ENCODE results near the gene DRD4.

The DRD4 gene

DNA sequence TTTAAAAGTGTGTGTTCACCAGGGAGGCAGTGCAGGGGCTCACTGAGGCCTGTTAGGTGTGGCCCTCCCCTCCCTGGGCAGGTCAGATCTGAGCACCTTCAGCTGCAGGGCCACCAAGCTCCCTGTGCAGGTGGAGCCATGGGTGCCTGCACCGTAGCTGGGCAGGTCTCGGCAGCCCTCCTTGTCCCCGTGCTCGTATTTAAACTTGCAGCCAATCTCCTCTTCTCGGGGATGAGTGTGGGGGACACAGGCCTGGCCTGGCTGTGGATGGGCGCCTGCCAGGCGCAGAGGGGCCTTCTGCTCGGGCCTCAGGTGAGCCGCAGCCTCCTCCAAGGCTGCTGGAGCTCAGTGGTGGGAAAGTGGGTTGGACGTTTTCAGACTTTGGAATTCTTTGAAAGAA is 41.7 kb upstream of the DRD4 start:
- Histone ChIP-seq H3K9me3 (ENCODE audit: low read depth, low read length) (no peaks in the 10 kb centered on the region), H3K27ac (no peak overlapping the region), H3K4me3 (no peak overlapping the region), H3K9ac (ENCODE audit: insufficient read length) (no peak overlapping the region), H3K36me3 (ENCODE audit: insufficient read depth, low read length) (peaks cover 76% of the 10 kb centered on the region)
- DNase-seq (ENCODE audit: low read depth, low spot score): no peak
- TF ChIP-seq EZH2 (IDR thresholded peaks at IDR 0.05) (no peak), POLR2AphosphoS5 (IDR thresholded peaks at IDR 0.05; ENCODE audit: borderline replicate concordance, low read depth, low read length) (no peak), FOXP2 (optimal IDR thresholded peaks at IDR 0.05; ENCODE audit: control extremely low read depth, extremely low read length, insufficient read depth) (no peak)

DNA sequence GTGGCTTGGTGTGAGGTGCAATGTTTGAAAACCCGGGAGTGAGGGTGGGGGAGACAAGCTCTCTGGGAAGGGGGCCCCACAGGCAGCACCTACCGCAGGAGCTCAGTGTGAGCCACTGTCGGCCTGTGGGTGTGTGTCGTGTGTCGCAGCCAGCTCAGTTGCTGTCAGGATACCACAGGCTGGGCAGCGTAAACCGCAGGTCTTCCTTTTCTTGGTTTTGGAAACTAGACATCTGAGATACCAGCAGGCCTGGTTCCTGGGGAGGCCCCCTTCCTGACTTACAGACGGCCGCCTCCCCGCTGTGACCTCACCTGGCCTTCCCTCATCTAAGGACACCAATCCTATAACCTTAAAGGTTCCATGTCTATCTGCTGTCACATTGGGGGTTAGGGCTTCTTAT is 40.7 kb upstream of the DRD4 start:
- H3K27ac ChIP-seq: no peak overlapping the region
- H3K9ac ChIP-seq (ENCODE audit: insufficient read length): no peak overlapping the region
- no peak overlapping the region for H3K4me3 ChIP-seq
- TF ChIP-seq POLR2AphosphoS5 (IDR thresholded peaks at IDR 0.05; ENCODE audit: borderline replicate concordance, low read depth, low read length) (no peak), EZH2 (IDR thresholded peaks at IDR 0.05) (no peak), FOXP2 (optimal IDR thresholded peaks at IDR 0.05; ENCODE audit: control extremely low read depth, extremely low read length, insufficient read depth) (no peak)
- DNase-seq (ENCODE audit: low read depth, low spot score): no peak
- no peaks in the 10 kb centered on the region for H3K9me3 ChIP-seq (ENCODE audit: low read depth, low read length)
- peaks cover 71% of the 10 kb centered on the region for H3K36me3 ChIP-seq (ENCODE audit: insufficient read depth, low read length)

DNA sequence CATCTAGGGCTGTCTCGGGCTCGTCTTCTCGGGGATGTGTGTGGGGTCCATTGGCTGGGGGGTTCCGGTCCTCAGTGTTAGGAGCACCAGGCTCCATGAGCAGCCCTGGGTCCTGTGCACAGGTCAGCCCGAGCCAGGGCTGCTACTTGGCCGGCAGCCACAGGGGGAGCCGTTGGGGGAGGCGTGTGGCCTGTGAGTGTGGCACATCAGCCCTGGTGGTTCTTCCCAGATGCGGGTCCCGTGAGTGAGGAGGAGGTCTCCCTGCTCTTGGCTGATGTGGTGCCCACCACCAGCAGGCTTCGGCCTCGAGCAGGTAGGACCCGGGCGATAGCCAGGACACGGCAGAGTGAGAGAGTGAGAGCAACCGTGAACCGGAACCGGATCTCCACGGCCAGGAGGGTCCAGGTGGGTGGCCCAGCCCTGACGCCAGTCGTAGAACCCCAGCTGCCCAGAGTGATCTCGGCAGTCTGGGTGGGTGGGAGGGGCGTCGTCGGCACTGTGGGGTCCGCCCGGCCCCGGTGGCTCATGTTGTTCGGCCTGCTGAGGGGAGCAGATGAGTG is 39.8 kb upstream of the DRD4 start:
- H3K9me3 ChIP-seq (ENCODE audit: low read depth, low read length): no peaks in the 10 kb centered on the region
- H3K9ac ChIP-seq (ENCODE audit: insufficient read length): no peak overlapping the region
- DNase-seq (ENCODE audit: low read depth, low spot score): no peak
- TF ChIP-seq EZH2 (IDR thresholded peaks at IDR 0.05) (no peak), POLR2AphosphoS5 (IDR thresholded peaks at IDR 0.05; ENCODE audit: borderline replicate concordance, low read depth, low read length) (no peak), FOXP2 (optimal IDR thresholded peaks at IDR 0.05; ENCODE audit: control extremely low read depth, extremely low read length, insufficient read depth) (no peak)
- H3K36me3 ChIP-seq (ENCODE audit: insufficient read depth, low read length): peaks cover 76% of the 10 kb centered on the region
- no peak overlapping the region for H3K4me3 ChIP-seq
- no peak overlapping the region for H3K27ac ChIP-seq

DNA sequence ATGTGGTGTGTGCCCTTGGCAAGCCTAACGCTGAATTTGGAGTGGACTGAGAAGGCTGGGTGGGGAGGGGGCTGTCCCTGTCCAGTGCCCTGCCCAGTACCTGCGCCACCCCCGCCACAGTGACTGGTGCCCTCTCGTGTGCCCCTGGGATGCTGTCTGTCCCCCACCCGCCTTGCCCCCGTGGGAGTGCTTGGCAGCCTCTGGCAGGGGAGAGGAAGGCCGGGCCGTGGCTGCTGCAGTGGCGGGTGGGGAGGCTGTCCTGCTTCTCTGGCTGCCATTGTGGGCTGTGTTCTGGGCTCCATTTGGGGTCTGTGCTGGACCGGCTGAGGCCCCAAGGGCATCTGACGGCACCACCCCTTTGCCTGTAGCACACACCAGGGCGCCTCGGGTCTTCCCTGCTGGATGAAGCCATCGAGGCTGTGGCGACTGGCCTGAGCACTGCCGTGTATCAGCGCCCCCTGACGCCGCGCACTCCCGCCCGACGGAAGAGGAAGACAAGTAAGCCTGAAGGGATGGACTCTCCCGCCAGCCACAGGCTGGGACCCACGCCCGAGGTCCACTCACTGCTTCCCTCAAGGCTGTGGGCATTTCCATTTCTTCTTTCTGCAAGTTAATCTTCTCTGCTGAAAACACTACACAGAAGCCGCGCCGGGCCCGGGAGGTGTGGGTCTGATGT is 38.9 kb upstream of the DRD4 start:
- no peak overlapping the region for H3K9ac ChIP-seq (ENCODE audit: insufficient read length)
- DNase-seq (ENCODE audit: low read depth, low spot score): no peak
- H3K4me3 ChIP-seq: no peak overlapping the region
- H3K9me3 ChIP-seq (ENCODE audit: low read depth, low read length): no peaks in the 10 kb centered on the region
- H3K27ac ChIP-seq: no peak overlapping the region
- peaks cover 72% of the 10 kb centered on the region for H3K36me3 ChIP-seq (ENCODE audit: insufficient read depth, low read length)
- TF ChIP-seq POLR2AphosphoS5 (IDR thresholded peaks at IDR 0.05; ENCODE audit: borderline replicate concordance, low read depth, low read length) (no peak), EZH2 (IDR thresholded peaks at IDR 0.05) (no peak), FOXP2 (optimal IDR thresholded peaks at IDR 0.05; ENCODE audit: control extremely low read depth, extremely low read length, insufficient read depth) (no peak)

DNA sequence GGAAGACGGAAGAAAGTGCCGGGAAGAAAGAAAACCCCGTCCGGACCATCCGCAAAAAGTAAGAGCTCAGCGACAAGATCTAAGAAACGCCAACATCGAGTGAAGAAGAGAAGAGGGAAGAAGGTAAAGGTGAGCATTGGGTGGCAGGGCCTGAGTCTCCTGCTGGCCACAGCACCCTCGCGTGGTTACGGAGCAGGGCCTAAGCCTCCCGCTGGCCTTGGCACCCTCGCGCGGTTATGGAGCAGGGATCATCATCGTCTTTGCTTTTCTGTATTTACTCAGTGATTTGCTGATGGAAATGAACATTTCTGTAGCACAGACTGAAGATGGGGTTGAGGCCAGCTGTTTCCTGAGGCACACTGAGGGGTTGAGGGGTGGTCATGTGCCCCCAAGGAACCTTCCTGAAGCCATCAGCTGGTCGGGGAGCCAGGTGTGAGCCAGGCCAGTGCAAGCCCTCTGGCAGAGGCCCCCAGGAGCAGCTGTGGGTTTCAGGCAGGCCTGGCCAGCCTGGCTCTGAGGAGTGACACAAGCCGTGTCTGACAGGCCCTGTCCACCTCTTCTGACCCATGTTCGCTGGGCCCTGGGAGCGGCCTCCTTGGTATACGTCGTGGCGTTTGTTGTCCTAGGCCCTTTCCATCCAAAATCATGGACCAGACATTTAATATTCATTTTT is 35.4 kb upstream of the DRD4 start:
- TF ChIP-seq POLR2AphosphoS5 (IDR thresholded peaks at IDR 0.05; ENCODE audit: borderline replicate concordance, low read depth, low read length) (no peak), FOXP2 (optimal IDR thresholded peaks at IDR 0.05; ENCODE audit: control extremely low read depth, extremely low read length, insufficient read depth) (no peak), EZH2 (IDR thresholded peaks at IDR 0.05) (no peak)
- Histone ChIP-seq H3K4me3 (no peak overlapping the region), H3K9ac (ENCODE audit: insufficient read length) (no peak overlapping the region), H3K9me3 (ENCODE audit: low read depth, low read length) (no peaks in the 10 kb centered on the region), H3K27ac (no peak overlapping the region), H3K36me3 (ENCODE audit: insufficient read depth, low read length) (peaks cover 74% of the 10 kb centered on the region)
- no peak for DNase-seq (ENCODE audit: low read depth, low spot score)

DNA sequence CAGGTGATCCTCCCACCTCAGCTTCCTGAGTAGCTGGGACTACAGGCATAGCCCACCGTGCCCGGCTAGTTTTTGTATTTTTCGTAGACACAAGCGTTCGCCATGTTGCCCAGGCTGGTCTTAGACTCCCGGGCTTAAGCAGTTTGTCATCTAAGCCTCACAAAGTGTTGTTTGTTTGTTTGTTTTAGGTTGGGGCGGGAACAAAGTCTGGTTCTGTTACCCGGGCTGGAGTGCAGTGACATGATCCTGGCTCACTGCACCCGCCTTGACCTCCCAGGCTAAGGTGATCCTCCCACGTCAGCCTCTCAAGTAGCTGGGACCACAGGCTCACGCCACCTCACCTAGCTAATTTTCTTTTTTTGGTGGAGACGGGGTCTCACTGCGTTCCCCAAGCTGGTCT is 33.9 kb upstream of the DRD4 start:
- Histone ChIP-seq H3K4me3 (no peak overlapping the region), H3K9me3 (ENCODE audit: low read depth, low read length) (no peaks in the 10 kb centered on the region), H3K36me3 (ENCODE audit: insufficient read depth, low read length) (peaks cover 78% of the 10 kb centered on the region), H3K27ac (no peak overlapping the region), H3K9ac (ENCODE audit: insufficient read length) (no peak overlapping the region)
- TF ChIP-seq POLR2AphosphoS5 (IDR thresholded peaks at IDR 0.05; ENCODE audit: borderline replicate concordance, low read depth, low read length): no peak
- TF ChIP-seq FOXP2 (optimal IDR thresholded peaks at IDR 0.05; ENCODE audit: control extremely low read depth, extremely low read length, insufficient read depth): no peak
- no peak for TF ChIP-seq EZH2 (IDR thresholded peaks at IDR 0.05)
- no peak for DNase-seq (ENCODE audit: low read depth, low spot score)

DNA sequence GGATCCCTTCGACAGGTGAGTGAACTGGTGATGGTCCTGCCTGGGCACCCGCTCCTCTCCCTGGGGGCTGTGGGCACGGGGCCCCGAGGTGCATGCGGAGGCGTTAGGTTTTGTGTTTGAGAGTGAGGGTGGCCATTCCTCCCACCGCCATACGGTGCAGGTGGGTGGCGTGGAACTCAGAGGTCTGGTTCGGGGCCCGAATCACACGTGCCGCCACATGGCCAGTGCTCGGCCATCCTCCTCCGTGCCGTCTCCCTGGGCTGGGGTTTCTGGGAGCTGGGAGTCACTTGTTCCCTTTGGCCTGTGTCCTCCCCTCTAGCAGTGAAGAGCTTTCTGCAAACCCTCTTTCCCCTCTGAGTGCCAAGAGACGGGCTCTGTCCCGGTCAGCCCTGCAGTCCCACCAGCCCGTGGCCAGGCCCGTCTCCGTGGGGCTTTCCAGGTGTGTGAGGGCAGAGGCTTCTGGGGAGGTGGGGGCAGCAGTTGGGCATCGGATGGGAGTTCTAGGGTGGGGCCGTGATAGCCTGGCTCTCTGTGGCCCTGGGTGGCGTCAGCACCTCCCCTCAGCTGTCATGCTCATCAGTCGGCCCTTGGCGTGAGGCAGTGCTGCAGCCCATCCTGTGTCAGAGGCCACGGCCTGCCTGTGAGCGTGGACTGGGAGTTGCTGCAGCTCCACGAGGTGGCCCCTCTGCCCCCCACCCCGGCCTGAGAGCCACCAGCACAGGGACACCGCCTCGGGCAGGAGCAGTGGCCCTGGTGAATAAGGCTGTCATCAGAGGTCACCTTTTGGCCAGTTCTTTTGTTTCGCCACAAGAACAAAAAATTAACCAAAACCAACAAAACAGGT is 31.6 kb upstream of the DRD4 start:
- Histone ChIP-seq H3K9me3 (ENCODE audit: low read depth, low read length) (no peaks in the 10 kb centered on the region), H3K27ac (no peak overlapping the region), H3K36me3 (ENCODE audit: insufficient read depth, low read length) (peaks cover 84% of the 10 kb centered on the region), H3K9ac (ENCODE audit: insufficient read length) (no peak overlapping the region), H3K4me3 (no peak overlapping the region)
- TF ChIP-seq EZH2 (IDR thresholded peaks at IDR 0.05) (no peak), POLR2AphosphoS5 (IDR thresholded peaks at IDR 0.05; ENCODE audit: borderline replicate concordance, low read depth, low read length) (no peak), FOXP2 (optimal IDR thresholded peaks at IDR 0.05; ENCODE audit: control extremely low read depth, extremely low read length, insufficient read depth) (no peak)
- DNase-seq (ENCODE audit: low read depth, low spot score): no peak

DNA sequence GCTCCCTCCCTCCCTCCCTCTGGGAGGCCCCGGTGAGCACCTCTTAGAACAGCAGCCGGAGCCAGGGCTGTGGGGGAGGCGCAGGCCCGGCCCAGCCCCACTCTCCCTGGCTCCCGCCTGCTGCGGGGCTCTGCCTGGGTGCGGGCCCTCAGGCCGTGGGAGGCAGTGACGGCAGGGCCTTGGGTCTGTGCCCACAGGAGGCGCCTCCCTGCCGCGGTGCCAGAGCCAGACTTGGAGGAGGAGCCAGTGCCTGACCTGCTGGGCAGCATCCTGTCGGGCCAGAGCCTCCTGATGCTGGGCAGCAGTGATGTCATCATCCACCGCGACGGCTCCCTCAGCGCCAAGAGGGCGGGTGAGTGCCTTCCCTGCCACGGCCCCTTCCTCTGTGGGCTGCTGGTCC is 30.8 kb upstream of the DRD4 start:
- no peak overlapping the region for H3K4me3 ChIP-seq
- no peak for DNase-seq (ENCODE audit: low read depth, low spot score)
- H3K9me3 ChIP-seq (ENCODE audit: low read depth, low read length): no peaks in the 10 kb centered on the region
- H3K36me3 ChIP-seq (ENCODE audit: insufficient read depth, low read length): peaks cover 87% of the 10 kb centered on the region
- TF ChIP-seq FOXP2 (optimal IDR thresholded peaks at IDR 0.05; ENCODE audit: control extremely low read depth, extremely low read length, insufficient read depth): no peak
- TF ChIP-seq EZH2 (IDR thresholded peaks at IDR 0.05): no peak
- no peak for TF ChIP-seq POLR2AphosphoS5 (IDR thresholded peaks at IDR 0.05; ENCODE audit: borderline replicate concordance, low read depth, low read length)
- H3K9ac ChIP-seq (ENCODE audit: insufficient read length): no peak overlapping the region
- no peak overlapping the region for H3K27ac ChIP-seq
